ENCODE results near the gene TOMM40L. TPM values are rescaled to one million over a fixed set of nuclear protein-coding genes. Genes with fewer than 3 reads are reported as not detected.

The TOMM40L gene
- total RNA-seq, 1 experiment from 2014 or later, result 8.4 TPM

DNA sequence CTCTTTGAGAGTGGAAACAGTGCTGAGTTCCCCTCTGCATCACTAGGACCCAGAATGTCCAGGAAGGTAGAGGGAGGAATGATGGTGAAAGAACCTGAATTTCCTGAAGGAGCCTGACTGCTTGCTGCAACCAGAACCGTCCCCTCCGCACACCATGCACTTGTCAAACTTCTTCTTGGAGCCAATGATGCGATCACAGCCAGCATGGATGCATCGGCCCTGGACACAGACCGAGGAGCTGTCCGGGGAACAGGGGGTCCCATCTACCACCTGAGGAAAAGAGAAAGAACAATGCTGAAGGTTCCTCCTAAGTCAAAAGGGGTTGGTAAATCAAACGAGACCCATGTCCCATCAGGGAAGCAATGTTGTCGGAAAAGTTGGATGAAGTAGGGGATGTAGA, 33.9 kb upstream of the TOMM40L start:
- DNase-seq (ENCODE audit: low read depth in 1 of 2, low spot score in 2 of 2), result no peak
- no peak overlapping the region for H3K4me3 ChIP-seq
- H3K27ac ChIP-seq, result no peak overlapping the region
- no peaks in the 10 kb centered on the region for H3K9me3 ChIP-seq (replicated peaks)
- no peaks in the 10 kb centered on the region for H3K4me1 ChIP-seq (replicated peaks)
- no peaks in the 10 kb centered on the region for H3K27me3 ChIP-seq (replicated peaks)
- no peaks in the 10 kb centered on the region for H3K36me3 ChIP-seq

DNA sequence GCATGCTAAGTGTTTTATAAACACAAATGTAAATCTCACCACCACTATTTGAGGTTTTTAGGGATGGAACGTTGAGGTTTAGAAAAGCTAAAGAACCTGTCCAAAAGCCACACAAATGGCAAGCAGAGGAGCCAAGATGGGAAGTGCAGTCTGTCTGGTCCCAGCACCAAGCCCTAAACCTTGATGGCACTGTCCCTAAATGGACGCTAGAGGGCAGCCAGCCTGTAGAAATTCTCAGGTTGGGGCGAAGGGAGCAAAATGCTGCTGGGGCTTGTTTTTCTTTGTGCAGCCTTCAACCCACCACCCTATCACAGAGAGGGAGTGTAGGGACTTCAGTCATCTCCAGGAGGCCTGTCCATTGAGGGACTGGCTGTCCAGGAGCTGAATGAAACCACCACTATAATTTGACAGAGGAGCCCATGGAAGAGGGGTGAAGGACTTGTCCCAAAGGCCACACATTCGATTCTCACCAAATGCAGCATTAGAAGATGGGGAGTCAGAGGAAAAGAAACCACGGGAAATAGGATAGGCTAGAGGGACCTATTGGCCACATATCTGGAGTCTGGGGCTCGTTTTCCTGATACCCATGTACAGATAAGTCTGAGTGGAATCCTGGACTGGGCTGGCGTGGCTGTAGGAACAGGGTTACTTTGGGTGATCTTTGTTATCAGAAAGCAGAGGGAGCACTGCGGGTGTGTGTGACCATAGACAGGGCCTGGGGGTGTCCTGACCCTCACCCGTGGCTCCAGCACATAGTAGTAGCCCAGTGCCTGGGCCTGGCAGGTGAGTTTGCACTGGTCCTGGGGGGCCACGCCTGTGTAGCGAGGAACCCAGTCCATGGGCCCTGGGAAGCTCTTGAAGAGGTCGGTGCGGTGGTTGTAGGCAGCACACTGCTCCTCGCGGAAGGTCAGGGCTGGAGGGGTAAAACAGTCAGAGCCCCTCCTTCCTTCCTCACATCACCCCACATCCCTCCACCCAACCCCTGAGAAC, 33.1 kb upstream of the TOMM40L start:
- Histone ChIP-seq H3K27ac (no peak overlapping the region), H3K9me3 (replicated peaks) (no peaks in the 10 kb centered on the region), H3K36me3 (no peaks in the 10 kb centered on the region), H3K4me3 (no peak overlapping the region), H3K4me1 (replicated peaks) (no peaks in the 10 kb centered on the region), H3K27me3 (replicated peaks) (no peaks in the 10 kb centered on the region)
- DNase-seq (ENCODE audit: low read depth in 1 of 2, low spot score in 2 of 2), result peak in 1 of 2 experiments; percentile 42

DNA sequence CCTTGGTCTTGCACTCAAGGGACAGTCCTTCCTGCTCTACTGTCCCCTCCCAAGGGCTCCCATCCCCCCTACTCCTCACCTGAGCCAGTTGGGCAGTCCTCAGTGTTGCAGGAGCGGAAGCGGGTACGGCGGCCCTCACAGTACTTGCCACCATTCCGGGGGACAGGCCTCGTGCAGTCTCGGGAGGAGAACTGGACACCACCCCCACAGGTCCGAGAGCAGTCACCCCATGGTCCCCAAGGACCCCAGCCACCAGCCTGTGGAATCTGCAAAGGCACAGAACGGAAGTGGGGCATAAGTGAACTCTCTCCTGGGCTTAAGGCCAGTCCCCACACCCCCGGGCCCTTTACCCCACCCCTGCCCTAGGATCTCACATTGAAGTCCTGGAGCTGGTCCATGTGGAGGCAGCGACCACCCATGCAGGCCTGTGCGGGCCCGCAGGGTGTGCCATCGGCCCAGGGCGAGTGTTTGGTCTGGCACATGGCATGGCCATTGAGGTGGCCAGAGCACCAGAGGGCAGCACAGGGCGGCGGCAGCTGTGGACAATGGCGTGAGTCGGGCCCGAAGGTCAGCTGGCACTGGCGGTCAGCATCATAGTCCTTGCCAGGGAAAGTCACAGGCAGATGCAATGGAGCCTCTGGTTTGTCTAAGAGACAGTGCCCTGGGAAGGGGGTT, 32.2 kb upstream of the TOMM40L start:
- Histone ChIP-seq H3K9me3 (replicated peaks) (no peaks in the 10 kb centered on the region), H3K36me3 (no peaks in the 10 kb centered on the region), H3K27me3 (replicated peaks) (no peaks in the 10 kb centered on the region), H3K4me3 (no peak overlapping the region), H3K27ac (no peak overlapping the region), H3K4me1 (replicated peaks) (0 out of 2 replicates have a peak, but pooled peaks cover 4% of the 10 kb centered on the region)
- no peak for DNase-seq (ENCODE audit: low read depth in 1 of 2, low spot score in 2 of 2)

DNA sequence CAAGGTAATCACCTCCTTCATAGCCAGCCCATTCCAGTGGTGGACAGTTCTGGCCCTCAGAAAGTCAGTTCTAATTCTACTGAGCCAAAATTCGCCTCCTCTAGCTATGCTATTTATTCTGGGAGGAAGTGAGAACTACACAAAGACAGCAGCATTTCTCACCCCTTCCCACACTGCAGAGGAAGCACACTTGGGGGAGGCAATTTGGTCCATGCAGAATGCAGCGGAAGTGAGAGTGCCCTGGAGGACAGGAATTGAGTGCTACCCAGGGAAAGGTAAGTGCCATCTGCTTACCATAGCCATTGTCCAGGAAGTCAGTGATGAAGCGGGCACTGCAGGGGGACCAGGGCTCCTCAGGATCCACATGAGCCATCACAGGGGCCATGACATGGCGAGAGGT, 30.7 kb upstream of the TOMM40L start:
- H3K27me3 ChIP-seq (replicated peaks), result no peaks in the 10 kb centered on the region
- no peaks in the 10 kb centered on the region for H3K36me3 ChIP-seq
- no peak for DNase-seq (ENCODE audit: low read depth in 1 of 2, low spot score in 2 of 2)
- no peak overlapping the region for H3K27ac ChIP-seq
- no peak overlapping the region for H3K4me3 ChIP-seq
- no peaks in the 10 kb centered on the region for H3K9me3 ChIP-seq (replicated peaks)
- 0 out of 2 replicates have a peak, but pooled peaks cover 4% of the 10 kb centered on the region for H3K4me1 ChIP-seq (replicated peaks)

DNA sequence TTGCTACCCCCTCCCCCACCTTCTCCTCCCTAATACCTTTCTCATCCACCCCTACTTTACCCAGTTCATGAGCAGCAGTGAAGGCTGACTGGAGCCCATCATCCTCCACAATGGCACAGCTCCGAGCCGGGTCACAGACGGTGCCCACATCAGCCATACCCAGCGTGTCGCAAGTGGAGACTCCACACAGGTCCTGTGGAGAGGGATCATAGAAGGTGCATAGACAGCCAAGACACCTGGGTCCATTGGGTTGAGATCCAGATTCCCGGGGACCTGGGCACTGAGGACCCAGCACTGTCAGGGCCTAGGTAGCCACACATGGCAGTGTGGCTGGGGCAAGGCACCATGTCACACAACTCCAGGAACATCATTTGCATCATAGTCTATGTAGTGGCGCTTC, 29.7 kb upstream of the TOMM40L start:
- H3K36me3 ChIP-seq, result no peaks in the 10 kb centered on the region
- H3K9me3 ChIP-seq (replicated peaks), result no peaks in the 10 kb centered on the region
- no peak overlapping the region for H3K27ac ChIP-seq
- H3K27me3 ChIP-seq (replicated peaks), result no peaks in the 10 kb centered on the region
- peaks cover 11% of the 10 kb centered on the region for H3K4me1 ChIP-seq (replicated peaks)
- H3K4me3 ChIP-seq, result no peak overlapping the region
- DNase-seq (ENCODE audit: low read depth in 1 of 2, low spot score in 2 of 2), result no peak

DNA sequence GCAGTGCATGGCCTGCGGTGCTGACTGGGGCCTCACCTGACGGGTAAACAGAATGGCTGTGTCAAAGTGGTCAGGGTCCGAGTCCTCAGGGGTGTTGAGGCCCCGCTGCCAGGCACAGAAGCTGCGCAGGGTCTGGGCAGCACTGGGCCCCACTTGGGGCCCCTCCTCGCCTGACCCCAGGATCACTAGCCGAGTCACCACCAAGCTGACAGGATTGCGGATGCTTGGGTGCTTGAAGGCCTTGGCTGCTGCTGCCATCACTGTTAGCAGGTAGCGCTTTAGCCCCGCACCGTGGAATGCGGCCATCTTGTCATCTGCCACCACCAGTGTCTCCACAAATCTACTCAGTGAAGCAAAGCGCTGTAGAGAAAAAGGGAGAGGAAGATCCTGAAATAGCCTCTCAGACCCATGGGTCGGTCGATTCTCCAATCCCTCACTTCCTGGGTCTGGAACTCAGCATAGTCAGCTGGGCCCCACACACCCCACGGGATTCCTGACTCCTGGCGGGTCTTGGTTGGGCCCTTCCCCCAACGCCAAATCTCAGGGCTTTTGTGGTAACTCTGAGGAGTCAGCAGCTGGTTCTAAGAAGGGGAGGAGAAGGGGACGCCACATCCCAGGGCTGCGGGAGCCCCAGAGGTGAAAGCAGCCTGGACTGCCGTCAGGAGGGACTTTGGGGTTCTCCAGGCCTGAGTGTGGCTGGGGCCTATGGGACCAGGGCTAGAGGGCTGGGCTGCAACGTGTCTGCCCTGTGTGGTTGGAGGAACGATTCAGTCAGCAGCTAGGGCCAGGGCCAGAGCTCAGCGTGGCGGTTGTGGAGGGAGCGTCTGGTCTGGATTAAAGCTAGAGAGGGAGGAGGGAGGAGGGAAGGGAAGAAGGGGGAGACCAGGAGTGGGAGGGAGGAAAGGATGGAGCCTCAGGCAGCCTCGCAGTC, 29.1 kb upstream of the TOMM40L start:
- Histone ChIP-seq H3K4me1 (replicated peaks) (peaks cover 18% of the 10 kb centered on the region), H3K4me3 (no peak overlapping the region), H3K27me3 (replicated peaks) (no peaks in the 10 kb centered on the region), H3K27ac (no peak overlapping the region), H3K36me3 (no peaks in the 10 kb centered on the region), H3K9me3 (replicated peaks) (no peaks in the 10 kb centered on the region)
- DNase-seq (ENCODE audit: low read depth in 1 of 2, low spot score in 2 of 2), result no peak

DNA sequence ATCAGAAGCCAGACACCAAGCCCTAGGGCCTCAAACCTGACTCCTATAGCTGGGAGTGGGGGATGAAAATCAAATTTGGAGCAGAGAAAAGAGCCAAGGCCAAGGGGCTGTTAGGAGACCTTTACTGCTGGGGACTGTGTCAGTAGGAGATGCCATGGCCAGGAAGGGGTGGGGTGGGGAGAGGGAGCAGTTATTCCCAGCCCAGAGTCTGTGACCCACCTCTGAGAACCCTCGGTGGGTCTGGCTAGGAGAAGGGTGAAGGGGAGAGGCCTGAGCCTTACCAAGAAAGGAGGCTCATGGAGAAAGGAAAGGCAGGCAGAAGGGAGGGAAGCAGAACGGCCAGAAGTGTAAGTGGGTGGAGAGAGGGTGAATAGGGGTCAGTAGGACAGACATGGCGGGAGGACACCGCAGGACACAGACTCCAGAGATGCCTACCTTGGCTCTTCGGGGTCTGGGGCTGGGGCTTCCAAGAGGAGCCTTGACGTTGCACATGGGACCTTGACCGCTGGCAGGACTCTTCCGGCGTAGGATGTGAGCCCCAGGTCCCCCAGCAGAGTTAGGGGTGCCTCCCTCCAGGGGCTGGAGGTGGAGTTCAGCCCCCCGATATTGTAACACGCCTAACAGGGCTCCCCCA, 28.2 kb upstream of the TOMM40L start:
- H3K27ac ChIP-seq, result no peak overlapping the region
- peaks cover 20% of the 10 kb centered on the region for H3K4me1 ChIP-seq (replicated peaks)
- H3K36me3 ChIP-seq, result no peaks in the 10 kb centered on the region
- DNase-seq (ENCODE audit: low read depth in 1 of 2, low spot score in 2 of 2), result no peak
- no peaks in the 10 kb centered on the region for H3K9me3 ChIP-seq (replicated peaks)
- H3K27me3 ChIP-seq (replicated peaks), result no peaks in the 10 kb centered on the region
- no peak overlapping the region for H3K4me3 ChIP-seq

DNA sequence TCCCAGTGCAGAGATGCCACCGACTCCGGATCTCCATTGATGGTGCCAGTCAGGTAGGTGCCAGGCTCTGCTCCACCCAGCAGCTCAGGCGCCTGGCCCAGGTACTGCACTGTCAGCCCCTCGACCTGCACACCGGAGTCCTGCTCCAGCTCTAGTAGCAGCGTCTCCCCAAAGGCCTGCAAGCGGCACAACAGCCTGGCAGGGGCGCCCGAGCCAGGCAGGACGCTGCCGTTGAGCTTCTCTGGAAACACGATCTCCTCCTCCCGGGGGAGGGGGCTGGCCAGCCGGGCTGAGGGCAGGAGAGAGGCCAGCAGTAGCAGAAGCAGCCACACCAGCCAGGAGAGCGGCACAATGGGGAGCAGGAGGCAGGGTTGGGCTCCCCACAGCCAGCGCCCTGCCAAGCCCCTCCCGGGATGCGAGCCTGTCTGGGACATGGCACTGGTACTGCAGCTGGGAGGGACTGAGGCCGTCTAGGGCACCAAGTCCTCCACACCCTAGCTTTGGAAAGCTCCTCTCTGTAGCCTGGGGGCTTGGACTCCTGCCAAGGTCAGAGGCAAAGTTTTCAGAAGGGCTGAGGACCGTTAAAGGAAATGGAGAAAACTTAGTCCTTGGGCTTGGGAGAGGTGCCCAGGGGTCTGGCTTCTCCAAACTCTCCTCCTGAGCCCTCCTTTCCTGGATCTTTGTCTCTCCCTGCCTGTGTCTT, 27.5 kb upstream of the TOMM40L start:
- DNase-seq (ENCODE audit: low read depth in 1 of 2, low spot score in 2 of 2), result no peak
- no peak overlapping the region for H3K4me3 ChIP-seq
- no peak overlapping the region for H3K27ac ChIP-seq
- peaks cover under 1% of the 10 kb centered on the region for H3K36me3 ChIP-seq
- H3K9me3 ChIP-seq (replicated peaks), result no peaks in the 10 kb centered on the region
- H3K4me1 ChIP-seq (replicated peaks), result peaks cover 25% of the 10 kb centered on the region
- H3K27me3 ChIP-seq (replicated peaks), result no peaks in the 10 kb centered on the region

DNA sequence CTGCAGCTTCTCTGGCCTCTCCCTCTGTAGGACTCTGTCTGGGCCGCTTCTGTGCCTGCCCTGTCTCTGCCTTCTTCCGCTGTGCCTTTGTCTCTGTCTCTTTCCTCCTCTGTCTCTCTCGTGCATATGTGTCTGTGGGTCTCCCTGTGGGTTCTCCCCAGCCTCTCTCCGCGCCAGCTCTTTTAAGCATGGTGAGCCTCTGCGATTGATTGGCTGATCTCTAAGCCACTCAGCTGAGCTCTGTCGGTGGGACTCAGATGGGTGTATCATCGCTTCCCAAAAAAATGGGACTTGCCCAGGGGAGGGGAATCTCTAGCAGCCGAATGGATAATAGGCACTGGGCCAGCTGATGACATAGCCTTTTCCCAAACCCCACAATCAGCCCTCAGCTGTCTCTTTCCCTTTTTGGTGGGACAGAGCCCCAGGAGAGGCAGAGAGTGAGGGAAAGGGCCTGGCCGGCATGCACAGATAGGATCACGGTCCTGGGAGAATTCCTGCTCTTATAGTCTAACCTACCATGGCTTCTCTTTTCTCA, 26.9 kb upstream of the TOMM40L start, which contains the start of gene ADAMTS4:
Gene ADAMTS4 (minus strand): TSS at position 158 of the 535 bp plus-strand sequence. CDS start 427 bp downstream, outside the sequence.
- Histone ChIP-seq H3K36me3 (peaks cover 7% of the 10 kb centered on the region), H3K27me3 (replicated peaks) (no peaks in the 10 kb centered on the region), H3K4me1 (replicated peaks) (peaks cover 25% of the 10 kb centered on the region), H3K4me3 (no peak within 1 kb of the TSS), H3K27ac (no peak within 1 kb of the TSS), H3K9me3 (replicated peaks) (no peaks in the 10 kb centered on the region)
- no peak for DNase-seq (ENCODE audit: low read depth in 1 of 2, low spot score in 2 of 2)

DNA sequence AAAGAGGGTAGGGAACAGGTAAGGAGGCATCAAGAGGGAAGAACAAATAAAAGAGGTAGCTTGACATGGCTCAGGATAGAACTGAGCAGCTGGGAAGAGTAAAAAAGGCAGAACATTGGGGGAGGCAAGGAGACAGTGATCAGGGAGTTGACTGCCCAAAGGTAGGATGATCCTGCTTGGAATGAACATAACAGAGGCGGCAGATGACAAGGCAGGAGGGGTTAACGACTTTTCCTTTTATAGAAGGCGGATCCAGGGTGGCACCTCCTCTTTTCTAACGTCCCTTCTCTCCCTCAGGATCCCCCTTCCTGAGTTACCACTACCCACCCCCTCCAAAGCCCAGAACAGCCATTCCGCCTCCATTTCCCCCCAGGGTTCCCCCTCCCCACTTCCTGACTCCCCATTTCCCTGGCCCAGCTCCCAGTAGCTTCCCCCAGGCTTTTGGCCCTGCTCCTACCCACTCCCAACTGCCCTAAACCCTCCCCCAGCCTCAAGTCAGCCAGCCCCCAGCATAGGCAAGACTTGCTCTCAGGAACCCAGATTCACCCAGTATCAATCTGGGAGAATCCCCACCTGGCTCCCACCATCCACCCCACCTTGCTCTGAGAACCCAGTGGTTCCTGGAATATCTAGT, 26.2 kb upstream of the TOMM40L start:
- Histone ChIP-seq H3K36me3 (peaks cover 13% of the 10 kb centered on the region), H3K9me3 (replicated peaks) (no peaks in the 10 kb centered on the region), H3K27me3 (replicated peaks) (no peaks in the 10 kb centered on the region), H3K4me1 (replicated peaks) (peaks cover 25% of the 10 kb centered on the region), H3K4me3 (no peak overlapping the region), H3K27ac (no peak overlapping the region)
- no peak for DNase-seq (ENCODE audit: low read depth in 1 of 2, low spot score in 2 of 2)

DNA sequence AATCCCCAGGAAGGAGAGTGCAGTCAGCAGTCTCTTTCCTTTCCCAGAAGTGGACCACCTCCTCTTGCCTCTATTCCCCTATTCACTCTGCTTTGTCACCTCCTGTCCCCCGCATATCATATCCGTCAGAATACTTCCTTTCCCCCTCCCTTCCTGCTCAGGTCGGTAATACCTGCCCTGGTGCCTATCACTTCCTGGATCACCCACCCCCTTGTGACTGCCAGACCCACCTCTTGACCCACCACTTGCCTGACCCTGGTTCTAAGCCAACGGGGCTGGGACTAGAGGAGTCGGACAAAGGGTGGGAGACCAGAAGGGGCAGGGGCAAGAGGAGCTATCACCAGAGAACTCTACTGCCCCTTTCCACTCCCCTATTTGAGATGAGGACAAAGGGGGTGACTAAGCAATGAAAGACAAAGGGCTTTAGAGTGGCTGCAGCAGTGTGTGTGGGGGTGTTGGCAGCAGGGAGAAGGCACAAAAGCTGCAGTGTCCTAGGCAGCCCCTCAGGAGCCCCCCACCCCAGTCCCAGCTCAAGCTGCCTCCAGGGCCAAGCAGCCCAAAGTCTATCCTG, 25.4 kb upstream of the TOMM40L start:
- no peaks in the 10 kb centered on the region for H3K27me3 ChIP-seq (replicated peaks)
- H3K4me1 ChIP-seq (replicated peaks), result peaks cover 25% of the 10 kb centered on the region
- no peak for DNase-seq (ENCODE audit: low read depth in 1 of 2, low spot score in 2 of 2)
- peaks cover 17% of the 10 kb centered on the region for H3K36me3 ChIP-seq
- H3K9me3 ChIP-seq (replicated peaks), result no peaks in the 10 kb centered on the region
- no peak overlapping the region for H3K4me3 ChIP-seq
- H3K27ac ChIP-seq, result no peak overlapping the region

Measured in SJSA1 (cell line).